Esophagus muscularis mucosa (tissue), 4 donors: ENCODE measurements around the gene ASTN2. TPM values are rescaled to one million over a fixed set of nuclear protein-coding genes. Genes with fewer than 3 reads are reported as not detected.

Experiments used
- DNase-seq: peaks from one replicate; pipeline ENCODE4 v3.0.0-alpha.2; 2017; ENCODE audit errors: extremely low spot score
- H3K27ac ChIP-seq, 4 donors: fragments of 200-600 bp; sonication (generic); replicated peaks in 1 of 4; 1 replicate in 3 of 4; 2 replicates in 1 of 4; pipeline ENCODE4 v1.5.1; 2016 to 2019; ENCODE audit warnings: mild to moderate bottlenecking in 1 of 4
- H3K27me3 ChIP-seq, 4 donors: fragments of 200-600 bp; sonication (generic); one replicate each; pipeline versions ENCODE4 v1.5.1 to v1.6.0; 2016 to 2019
- H3K36me3 ChIP-seq, 4 donors: fragments of 200-600 bp; sonication (generic); one replicate each; pipeline ENCODE4 v1.5.1; 2016 to 2019
- H3K4me1 ChIP-seq, 4 donors: fragments of 200-600 bp; sonication (generic); one replicate each; pipeline ENCODE4 v1.5.1; 2016 to 2019
- H3K4me3 ChIP-seq, 4 donors: fragments of 200-600 bp; sonication (generic); 1 replicate in 2 of 4; 2 replicates in 2 of 4; pipeline ENCODE4 v1.5.1; 2016 to 2019; ENCODE audit warnings: mild to moderate bottlenecking in 4 of 4, moderate library complexity in 1 of 4
- H3K9me3 ChIP-seq, 4 donors: fragments of 200-600 bp; sonication (generic); 1 replicate in 3 of 4; 2 replicates in 1 of 4; pipeline ENCODE4 v1.5.1; 2016 to 2019
- CTCF ChIP-seq, 3 experiments: fragments of 200-600 bp in 2 of 3; fragments of 450-650 bp in 1 of 3; sonication (generic) in 2 of 3; IDR thresholded peaks; one replicate each; pipeline ENCODE4 v1.5.1; 2017 to 2019; ENCODE audit warnings: antibody characterized with exemption in 3 of 3, mild to moderate bottlenecking in 2 of 3, moderate library complexity in 1 of 3
- EP300 ChIP-seq: sonication (generic); formaldehyde crosslinking; IDR thresholded peaks from one replicate; pipeline ENCODE4 v1.6.1; 2017; ENCODE audit warnings: antibody characterized with exemption
- POLR2A ChIP-seq: fragments of 450-650 bp; IDR thresholded peaks from one replicate; pipeline ENCODE4 v1.6.1; 2017; ENCODE audit warnings: antibody characterized with exemption, moderate library complexity, mild to moderate bottlenecking, low read depth
- POLR2AphosphoS5 ChIP-seq, 2 donors: sonication (generic); formaldehyde crosslinking; IDR thresholded peaks; one replicate each; pipeline ENCODE4 v1.6.1; 2017; ENCODE audit warnings: antibody characterized with exemption in 2 of 2
- WGBS: methylation state at CpG from one replicate; pipeline ENCODE4 v1.1.5; 2018; 5-methylcytosine and 5-hydroxymethylcytosine counted together
- intact Hi-C: fragments of 100-400 bp; cut with DNase I; formaldehyde crosslinking; loops from one replicate; pipeline ENCODE4 v1.15.1; 2023
- total RNA-seq, 4 donors: library from RNA; depleted of rRNA; stranded (reverse); fragments of >200 nt; gene quantifications; one replicate each; pipeline versions ENCODE4 v1.1.0 to v1.2.1, GENCODE V29; 2016

The ASTN2 gene
- total RNA-seq, 4 donors from 2014 or later, result 4.2 to 6.9 (median 5.5) TPM

- WGBS, result 79% methylated on average over 5 of the region's 5 CpGs
- no peaks in the 10 kb centered on the region for H3K9me3 ChIP-seq
- no peak overlapping the region for H3K4me3 ChIP-seq
- TF ChIP-seq CTCF (IDR thresholded peaks at IDR 0.05) (no peak), EP300 (no peak), POLR2A (no peak), POLR2AphosphoS5 (IDR thresholded peaks at IDR 0.05) (no peak)
- no peak for DNase-seq
- no peak overlapping the region for H3K27ac ChIP-seq
- no peaks in the 10 kb centered on the region for H3K4me1 ChIP-seq
- intact Hi-C loops, result no loop called here
- H3K36me3 ChIP-seq, result no peaks in the 10 kb centered on the region
- no peaks in the 10 kb centered on the region for H3K27me3 ChIP-seq
These were observed 1031.7 kb downstream of the ASTN2 start for GRCh38 chr9:116383133-116383532.

GRCh38 chr9:116382053-116382452, 1032.8 kb downstream of the ASTN2 start:
- Histone ChIP-seq H3K27ac (no peak overlapping the region), H3K9me3 (no peaks in the 10 kb centered on the region), H3K27me3 (no peaks in the 10 kb centered on the region), H3K4me3 (no peak overlapping the region), H3K4me1 (no peaks in the 10 kb centered on the region), H3K36me3 (no peaks in the 10 kb centered on the region)
- WGBS, result 86% methylated on average over 4 of the region's 4 CpGs
- DNase-seq, result no peak
- TF ChIP-seq EP300 (no peak), POLR2A (no peak), POLR2AphosphoS5 (IDR thresholded peaks at IDR 0.05) (no peak)
- intact Hi-C loops, result no loop called here

- 79% methylated on average over 2 of the region's 2 CpGs for WGBS
- H3K4me3 ChIP-seq, result no peak overlapping the region
- H3K27ac ChIP-seq, result no peak overlapping the region
These were observed 1033.5 kb downstream of the ASTN2 start for GRCh38 chr9:116381350-116381749.

GRCh38 chr9:116380496-116380995, 1034.3 kb downstream of the ASTN2 start:
- DNase-seq, result no peak
- H3K36me3 ChIP-seq, result no peaks in the 10 kb centered on the region
- TF ChIP-seq EP300 (no peak), POLR2A (no peak), CTCF (IDR thresholded peaks at IDR 0.05) (no peak), POLR2AphosphoS5 (IDR thresholded peaks at IDR 0.05) (no peak)
- no peak overlapping the region for H3K27ac ChIP-seq
- H3K4me1 ChIP-seq, result no peaks in the 10 kb centered on the region
- no peaks in the 10 kb centered on the region for H3K27me3 ChIP-seq
- no peak overlapping the region for H3K4me3 ChIP-seq
- intact Hi-C loops, result no loop called here
- H3K9me3 ChIP-seq, result no peaks in the 10 kb centered on the region

More at GRCh38 chr9:116381350-116381749, 1033.5 kb downstream of the ASTN2 start:
- H3K9me3 ChIP-seq, result no peaks in the 10 kb centered on the region
- H3K27me3 ChIP-seq, result no peaks in the 10 kb centered on the region
- no peak for DNase-seq
- H3K36me3 ChIP-seq, result no peaks in the 10 kb centered on the region
- intact Hi-C loops, result no loop called here
- TF ChIP-seq POLR2A (no peak), POLR2AphosphoS5 (IDR thresholded peaks at IDR 0.05) (no peak), EP300 (no peak), CTCF (IDR thresholded peaks at IDR 0.05) (no peak)
- H3K4me1 ChIP-seq, result no peaks in the 10 kb centered on the region

- H3K4me1 ChIP-seq, result no peaks in the 10 kb centered on the region
- H3K36me3 ChIP-seq, result no peaks in the 10 kb centered on the region
- H3K4me3 ChIP-seq, result no peak overlapping the region
- WGBS, result 93% methylated on average over 2 of the region's 2 CpGs
- no peak for TF ChIP-seq EP300
- no peak for TF ChIP-seq POLR2AphosphoS5 (IDR thresholded peaks at IDR 0.05)
- TF ChIP-seq POLR2A, result no peak
- TF ChIP-seq CTCF (IDR thresholded peaks at IDR 0.05), result no peak
- no peaks in the 10 kb centered on the region for H3K9me3 ChIP-seq
- DNase-seq, result no peak
- H3K27ac ChIP-seq, result no peak overlapping the region
- intact Hi-C loops, result no loop called here
- no peaks in the 10 kb centered on the region for H3K27me3 ChIP-seq
These were observed 1035.0 kb downstream of the ASTN2 start for GRCh38 chr9:116379821-116380220.
